Measurements from ENCODE around the gene HSPA8.

Gene HSPA8

DNA sequence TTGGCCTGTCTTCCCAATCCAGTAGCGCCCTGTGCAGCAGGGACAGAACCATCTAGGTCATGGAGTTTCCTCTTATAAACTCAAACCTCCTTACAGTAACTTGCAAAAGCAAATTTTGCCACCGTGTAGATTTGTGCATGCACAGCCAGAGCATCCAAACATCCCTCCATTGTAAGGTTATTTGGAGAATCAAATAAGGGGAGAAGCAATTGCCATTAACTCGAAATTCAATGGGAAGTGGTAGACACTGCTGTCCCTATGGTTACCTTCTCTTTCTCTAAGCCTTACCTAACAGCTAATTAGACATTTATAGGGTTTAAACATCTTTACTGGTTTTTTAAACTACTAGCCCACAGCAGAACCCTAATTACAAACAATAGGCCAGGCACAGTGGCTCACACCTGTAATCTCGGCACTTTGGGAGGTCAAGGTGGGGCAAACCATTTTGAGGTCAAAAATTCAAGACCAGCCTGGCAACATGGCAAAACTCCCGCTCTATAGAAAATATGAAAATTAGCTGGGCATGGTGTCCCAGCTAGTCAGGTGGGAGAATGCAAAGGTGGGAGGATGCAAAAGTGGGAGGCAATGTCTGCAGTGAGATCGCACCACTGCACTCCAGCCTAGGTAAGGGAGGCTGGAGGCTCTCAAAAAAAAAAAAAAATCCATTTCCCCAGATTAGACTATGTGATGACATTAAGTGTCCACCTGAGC, 6.6 kb downstream of the HSPA8 start:
- TF ChIP-seq POLR2AphosphoS5 (IDR thresholded peaks at IDR 0.05; ENCODE audit: low read depth) (peak; percentile 29; the same call in 1 of the 2 replicates), GABPA (IDR thresholded peaks at IDR 0.05; ENCODE audit: low read depth) (no peak)
- peak in 1 of 2 experiments; percentile 41 for DNase-seq (ENCODE audit: low read depth in 1 of 2, low spot score in 1 of 2)
- H3K27ac ChIP-seq (replicated peaks): no peak overlapping the region
- no peaks in the 10 kb centered on the region for H3K27me3 ChIP-seq (ENCODE audit: insufficient read depth, poor library complexity, severe bottlenecking)
- H3K4me3 ChIP-seq (replicated peaks; ENCODE audit: insufficient read depth, low read length): no peak overlapping the region

DNA sequence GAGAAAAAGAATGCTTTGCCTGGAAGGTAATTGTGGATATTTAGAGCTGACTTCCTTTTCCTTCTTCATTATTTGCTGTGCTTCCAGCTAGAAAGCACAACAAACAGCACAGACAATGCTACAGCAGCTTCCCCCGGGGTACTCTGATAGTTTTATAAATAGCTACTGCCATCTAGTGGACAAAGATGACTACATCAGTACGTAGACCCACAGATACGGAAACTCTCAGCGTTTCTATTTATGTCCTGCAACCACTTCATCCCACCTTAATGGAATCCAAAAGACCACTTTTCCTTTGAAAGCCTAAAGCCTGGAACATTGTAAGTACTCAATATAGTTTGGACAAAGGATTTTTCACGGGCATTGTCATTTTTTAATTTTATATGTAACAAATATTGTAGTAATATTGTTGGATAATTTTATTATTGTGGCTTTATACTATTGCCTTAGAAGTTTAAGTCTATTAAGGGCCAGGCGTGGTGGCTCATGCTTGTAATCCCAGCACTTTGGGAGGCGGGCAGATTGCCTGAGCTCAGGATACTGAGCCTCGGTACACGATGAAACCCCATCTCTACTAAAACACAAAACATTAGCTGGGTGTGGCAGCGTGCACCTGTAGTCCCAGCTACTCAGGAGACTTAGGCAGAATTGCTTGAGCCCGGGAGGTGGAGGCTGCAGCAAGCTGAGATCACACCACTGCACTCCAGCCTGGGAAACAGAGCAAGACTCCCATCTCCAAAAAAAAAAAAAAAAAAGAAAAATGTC, 7.5 kb downstream of the HSPA8 start:
- no peak for TF ChIP-seq GABPA (IDR thresholded peaks at IDR 0.05; ENCODE audit: low read depth)
- TF ChIP-seq, protein P1, sequence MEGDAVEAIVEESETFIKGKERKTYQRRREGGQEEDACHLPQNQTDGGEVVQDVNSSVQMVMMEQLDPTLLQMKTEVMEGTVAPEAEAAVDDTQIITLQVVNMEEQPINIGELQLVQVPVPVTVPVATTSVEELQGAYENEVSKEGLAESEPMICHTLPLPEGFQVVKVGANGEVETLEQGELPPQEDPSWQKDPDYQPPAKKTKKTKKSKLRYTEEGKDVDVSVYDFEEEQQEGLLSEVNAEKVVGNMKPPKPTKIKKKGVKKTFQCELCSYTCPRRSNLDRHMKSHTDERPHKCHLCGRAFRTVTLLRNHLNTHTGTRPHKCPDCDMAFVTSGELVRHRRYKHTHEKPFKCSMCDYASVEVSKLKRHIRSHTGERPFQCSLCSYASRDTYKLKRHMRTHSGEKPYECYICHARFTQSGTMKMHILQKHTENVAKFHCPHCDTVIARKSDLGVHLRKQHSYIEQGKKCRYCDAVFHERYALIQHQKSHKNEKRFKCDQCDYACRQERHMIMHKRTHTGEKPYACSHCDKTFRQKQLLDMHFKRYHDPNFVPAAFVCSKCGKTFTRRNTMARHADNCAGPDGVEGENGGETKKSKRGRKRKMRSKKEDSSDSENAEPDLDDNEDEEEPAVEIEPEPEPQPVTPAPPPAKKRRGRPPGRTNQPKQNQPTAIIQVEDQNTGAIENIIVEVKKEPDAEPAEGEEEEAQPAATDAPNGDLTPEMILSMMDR (IDR thresholded peaks at IDR 0.05; ENCODE audit: insufficient read depth, low read length): peak; percentile 58
- Histone ChIP-seq H3K27me3 (ENCODE audit: insufficient read depth, poor library complexity, severe bottlenecking) (no peaks in the 10 kb centered on the region), H3K27ac (replicated peaks) (no peak overlapping the region), H3K4me3 (replicated peaks; ENCODE audit: insufficient read depth, low read length) (no peak overlapping the region)
- peak; percentile 38 to 54 for DNase-seq (ENCODE audit: low read depth in 1 of 2, low spot score in 1 of 2)

DNA sequence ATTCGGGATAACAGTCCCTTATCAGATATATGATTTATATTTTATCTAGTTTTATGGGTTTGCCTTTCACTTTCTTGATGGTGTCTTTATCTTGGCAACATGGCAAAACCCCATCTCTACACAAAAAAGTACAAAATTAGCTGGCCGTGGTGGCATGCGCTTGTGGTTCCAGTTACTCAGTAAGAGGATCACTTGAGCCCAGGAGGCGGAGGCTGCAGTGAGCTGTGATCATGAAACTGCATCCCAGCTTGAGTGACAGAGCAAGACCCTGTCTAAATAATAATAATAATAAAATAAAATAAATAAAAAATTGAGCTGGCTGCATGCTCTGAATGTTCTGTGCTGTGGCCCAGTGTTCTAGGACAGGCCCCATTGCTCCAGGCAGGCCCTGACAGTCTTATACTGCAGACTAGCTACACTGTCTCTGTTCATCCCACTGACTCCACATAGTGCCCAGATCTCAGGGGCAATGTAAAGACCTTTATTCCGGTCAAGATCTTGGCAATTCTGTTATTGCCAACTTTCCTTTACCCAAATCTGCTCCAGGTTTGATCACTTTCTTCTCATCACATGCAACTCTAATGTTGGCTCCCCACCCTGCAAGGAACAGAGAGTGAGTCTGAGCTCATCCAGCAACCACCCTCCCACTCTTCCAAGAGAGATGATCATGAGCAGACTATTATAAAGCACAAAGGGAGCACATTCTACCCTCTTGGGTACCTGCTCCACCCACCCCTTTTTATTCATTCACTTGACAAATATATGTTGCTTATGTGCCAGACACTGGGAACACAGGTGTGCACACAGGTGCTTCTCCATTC, 8.8 kb downstream of the HSPA8 start:
- Histone ChIP-seq H3K27ac (replicated peaks) (no peak overlapping the region), H3K27me3 (ENCODE audit: insufficient read depth, poor library complexity, severe bottlenecking) (no peaks in the 10 kb centered on the region)

DNA sequence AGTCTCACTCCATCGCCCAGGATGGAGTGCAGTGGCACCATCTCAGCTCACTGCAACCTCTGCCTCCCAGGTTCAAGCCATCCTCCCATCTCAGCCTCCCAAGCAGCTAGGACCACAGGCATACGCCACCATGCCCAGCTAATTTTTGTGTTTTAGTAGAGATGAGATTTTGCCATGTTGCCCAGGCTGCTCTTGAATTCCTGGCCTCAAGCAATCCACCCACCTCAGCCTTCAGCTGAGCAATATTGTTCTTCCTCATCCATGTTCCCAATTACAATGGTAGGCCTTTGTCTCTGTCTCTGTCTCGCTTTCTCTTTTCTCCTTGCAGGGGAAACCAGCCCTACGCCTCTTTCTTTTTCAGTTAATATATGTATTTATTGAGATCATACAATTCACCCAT, 10.3 kb downstream of the HSPA8 start:
- Histone ChIP-seq H3K27me3 (ENCODE audit: insufficient read depth, poor library complexity, severe bottlenecking) (no peaks in the 10 kb centered on the region), H3K27ac (replicated peaks) (no peak overlapping the region), H3K4me3 (replicated peaks; ENCODE audit: insufficient read depth, low read length) (no peak overlapping the region)
- TF ChIP-seq POLR2AphosphoS5 (IDR thresholded peaks at IDR 0.05; ENCODE audit: low read depth) (no peak), SPI1 (IDR thresholded peaks at IDR 0.05; ENCODE audit: borderline replicate concordance, low read depth) (no peak), GABPA (IDR thresholded peaks at IDR 0.05; ENCODE audit: low read depth) (no peak)
- TF ChIP-seq, protein P1 (IDR thresholded peaks at IDR 0.05; ENCODE audit: insufficient read depth, low read length): no peak
- TF ChIP-seq, protein P2, sequence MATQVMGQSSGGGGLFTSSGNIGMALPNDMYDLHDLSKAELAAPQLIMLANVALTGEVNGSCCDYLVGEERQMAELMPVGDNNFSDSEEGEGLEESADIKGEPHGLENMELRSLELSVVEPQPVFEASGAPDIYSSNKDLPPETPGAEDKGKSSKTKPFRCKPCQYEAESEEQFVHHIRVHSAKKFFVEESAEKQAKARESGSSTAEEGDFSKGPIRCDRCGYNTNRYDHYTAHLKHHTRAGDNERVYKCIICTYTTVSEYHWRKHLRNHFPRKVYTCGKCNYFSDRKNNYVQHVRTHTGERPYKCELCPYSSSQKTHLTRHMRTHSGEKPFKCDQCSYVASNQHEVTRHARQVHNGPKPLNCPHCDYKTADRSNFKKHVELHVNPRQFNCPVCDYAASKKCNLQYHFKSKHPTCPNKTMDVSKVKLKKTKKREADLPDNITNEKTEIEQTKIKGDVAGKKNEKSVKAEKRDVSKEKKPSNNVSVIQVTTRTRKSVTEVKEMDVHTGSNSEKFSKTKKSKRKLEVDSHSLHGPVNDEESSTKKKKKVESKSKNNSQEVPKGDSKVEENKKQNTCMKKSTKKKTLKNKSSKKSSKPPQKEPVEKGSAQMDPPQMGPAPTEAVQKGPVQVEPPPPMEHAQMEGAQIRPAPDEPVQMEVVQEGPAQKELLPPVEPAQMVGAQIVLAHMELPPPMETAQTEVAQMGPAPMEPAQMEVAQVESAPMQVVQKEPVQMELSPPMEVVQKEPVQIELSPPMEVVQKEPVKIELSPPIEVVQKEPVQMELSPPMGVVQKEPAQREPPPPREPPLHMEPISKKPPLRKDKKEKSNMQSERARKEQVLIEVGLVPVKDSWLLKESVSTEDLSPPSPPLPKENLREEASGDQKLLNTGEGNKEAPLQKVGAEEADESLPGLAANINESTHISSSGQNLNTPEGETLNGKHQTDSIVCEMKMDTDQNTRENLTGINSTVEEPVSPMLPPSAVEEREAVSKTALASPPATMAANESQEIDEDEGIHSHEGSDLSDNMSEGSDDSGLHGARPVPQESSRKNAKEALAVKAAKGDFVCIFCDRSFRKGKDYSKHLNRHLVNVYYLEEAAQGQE (IDR thresholded peaks at IDR 0.05; ENCODE audit: insufficient replicate concordance, low read depth): no peak
- no peak for DNase-seq (ENCODE audit: low read depth in 1 of 2, low spot score in 1 of 2)

More for the DNA sequence above, 8.8 kb downstream of the HSPA8 start:
- no peak overlapping the region for H3K4me3 ChIP-seq (replicated peaks; ENCODE audit: insufficient read depth, low read length)
- TF ChIP-seq, protein P2 (IDR thresholded peaks at IDR 0.05; ENCODE audit: insufficient replicate concordance, low read depth): no peak
- TF ChIP-seq POLR2AphosphoS5 (IDR thresholded peaks at IDR 0.05; ENCODE audit: low read depth): peak; percentile 33; the same call in 1 of the 2 replicates
- TF ChIP-seq, protein P1 (IDR thresholded peaks at IDR 0.05; ENCODE audit: insufficient read depth, low read length): no peak
- no peak for TF ChIP-seq SPI1 (IDR thresholded peaks at IDR 0.05; ENCODE audit: borderline replicate concordance, low read depth)
- no peak for TF ChIP-seq GABPA (IDR thresholded peaks at IDR 0.05; ENCODE audit: low read depth)
- DNase-seq (ENCODE audit: low read depth in 1 of 2, low spot score in 1 of 2): no peak
